CD4-positive, alpha-beta T cell treated with Interferon gamma for 1 hour (primary cell): ENCODE measurements around the gene ARF3.

Source experiments
- DNase-seq: peaks from one replicate; pipeline ENCODE4 v3.0.0-alpha.2; 2020

Gene ARF3

DNA sequence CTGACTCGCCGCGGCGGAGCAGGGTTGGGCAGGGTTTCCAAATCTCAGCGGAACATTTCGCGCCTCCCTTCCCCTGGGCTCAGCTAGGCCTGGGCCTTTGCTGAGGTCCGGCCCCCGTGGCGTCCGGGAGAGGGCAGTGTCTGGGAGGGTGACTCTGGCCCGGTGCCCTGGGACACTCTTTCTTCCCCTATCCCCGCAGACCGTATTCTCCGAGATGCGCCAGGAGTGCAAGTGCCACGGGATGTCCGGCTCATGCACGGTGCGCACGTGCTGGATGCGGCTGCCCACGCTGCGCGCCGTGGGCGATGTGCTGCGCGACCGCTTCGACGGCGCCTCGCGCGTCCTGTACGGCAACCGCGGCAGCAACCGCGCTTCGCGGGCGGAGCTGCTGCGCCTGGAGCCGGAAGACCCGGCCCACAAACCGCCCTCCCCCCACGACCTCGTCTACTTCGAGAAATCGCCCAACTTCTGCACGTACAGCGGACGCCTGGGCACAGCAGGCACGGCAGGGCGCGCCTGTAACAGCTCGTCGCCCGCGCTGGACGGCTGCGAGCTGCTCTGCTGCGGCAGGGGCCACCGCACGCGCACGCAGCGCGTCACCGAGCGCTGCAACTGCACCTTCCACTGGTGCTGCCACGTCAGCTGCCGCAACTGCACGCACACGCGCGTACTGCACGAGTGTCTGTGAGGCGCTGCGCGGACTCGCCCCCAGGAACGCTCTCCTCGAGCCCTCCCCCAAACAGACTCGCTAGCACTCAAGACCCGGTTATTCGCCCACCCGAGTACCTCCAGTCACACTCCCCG, 23.9 kb upstream of the ARF3 start:
- DNase-seq: peak; percentile 66

DNA sequence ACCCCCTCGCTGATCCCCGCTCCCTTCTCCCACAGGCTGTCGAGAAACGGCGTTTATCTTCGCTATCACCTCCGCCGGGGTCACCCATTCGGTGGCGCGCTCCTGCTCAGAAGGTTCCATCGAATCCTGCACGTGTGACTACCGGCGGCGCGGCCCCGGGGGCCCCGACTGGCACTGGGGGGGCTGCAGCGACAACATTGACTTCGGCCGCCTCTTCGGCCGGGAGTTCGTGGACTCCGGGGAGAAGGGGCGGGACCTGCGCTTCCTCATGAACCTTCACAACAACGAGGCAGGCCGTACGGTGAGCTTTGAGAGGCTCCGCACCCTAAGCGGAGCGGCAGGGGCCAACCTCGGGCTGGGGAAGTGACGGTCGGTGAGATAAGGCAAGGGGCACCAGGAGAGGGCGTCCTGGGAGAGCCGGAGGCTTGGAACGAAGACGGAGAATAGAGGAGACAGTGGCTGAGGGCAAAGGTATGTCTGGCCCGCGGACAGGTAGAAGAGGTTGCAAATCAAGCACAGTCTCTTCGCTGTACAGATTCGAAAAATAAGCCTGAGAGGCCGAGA, 23.2 kb upstream of the ARF3 start:
- DNase-seq: peak; percentile 22

- DNase-seq: peak; percentile 39
These were observed 22.5 kb upstream of the ARF3 start for GRCh38 chr12:48979602-48980388.

- no peak for DNase-seq
These were observed 21.7 kb upstream of the ARF3 start for GRCh38 chr12:48978741-48979601.

- DNase-seq: no peak
These were observed 21.0 kb upstream of the ARF3 start, which contains the start of gene WNT1 for GRCh38 chr12:48978291-48978740. WNT1 (plus strand) TSS chr12:48978322; CDS start chr12:48978651, 329 bp downstream.

- DNase-seq: peak; percentile 76
These were observed 20.3 kb upstream of the ARF3 start for GRCh38 chr12:48977290-48978281.

DNA sequence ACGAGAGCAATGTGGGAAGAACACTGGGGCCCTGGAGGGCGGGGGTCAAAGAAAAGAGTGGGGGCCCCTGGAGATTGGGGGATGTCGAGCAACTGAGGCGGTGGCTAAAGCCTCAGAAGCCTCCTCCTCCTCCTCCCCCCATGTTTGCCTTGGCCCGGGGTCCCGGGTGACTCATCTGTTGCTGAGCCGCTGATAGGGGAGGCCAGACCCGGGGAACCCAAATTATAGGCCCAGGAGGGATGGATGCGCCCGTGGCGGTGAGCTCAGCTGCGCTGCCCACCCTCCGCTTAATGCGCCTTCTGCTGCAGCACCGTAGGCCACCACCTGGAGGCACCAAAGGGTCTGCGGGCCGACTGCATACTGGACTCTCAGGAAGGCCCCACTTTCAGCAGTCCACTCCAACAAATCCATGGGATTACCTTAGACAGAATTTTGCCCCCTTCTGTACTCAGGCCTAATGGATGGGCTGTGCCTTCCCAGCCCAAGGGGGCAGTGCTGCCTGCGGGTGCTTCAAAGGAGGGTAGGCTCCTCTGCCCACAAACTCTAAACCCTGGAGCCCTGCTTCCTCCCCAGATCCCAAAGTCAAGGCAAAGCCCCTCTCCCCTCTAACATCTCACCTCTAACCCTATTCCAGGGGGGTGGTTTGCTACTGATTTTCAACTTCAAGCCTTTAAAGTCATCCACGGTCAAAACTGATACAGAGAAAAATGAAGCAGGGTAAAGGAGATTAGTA, 16.8 kb upstream of the ARF3 start:
- DNase-seq: no peak

DNA sequence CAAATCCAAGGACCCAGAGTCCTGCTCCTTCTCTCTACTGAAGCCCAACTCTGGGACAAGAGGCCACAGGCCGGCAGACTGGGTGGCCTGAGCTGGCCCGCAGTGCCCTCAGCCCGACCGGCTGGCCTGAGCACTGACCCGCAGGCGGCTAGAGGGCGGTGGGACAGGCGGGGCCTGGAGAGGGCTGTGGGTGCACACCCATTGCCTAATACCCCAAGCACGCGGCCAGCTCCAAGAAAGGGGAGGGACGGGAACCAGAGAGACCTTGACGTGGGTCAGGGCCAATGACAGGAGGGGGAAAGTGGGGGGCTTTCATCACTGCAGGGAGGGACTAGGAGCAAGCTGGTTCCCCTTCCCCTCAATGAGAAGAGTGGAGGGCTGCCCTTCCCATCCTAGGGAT, 16.2 kb upstream of the ARF3 start:
- no peak for DNase-seq

- no peak for DNase-seq
These were observed 15.7 kb upstream of the ARF3 start for GRCh38 chr12:48972952-48973483.

- no peak for DNase-seq
These were observed 15.1 kb upstream of the ARF3 start for GRCh38 chr12:48972213-48972951.

DNA sequence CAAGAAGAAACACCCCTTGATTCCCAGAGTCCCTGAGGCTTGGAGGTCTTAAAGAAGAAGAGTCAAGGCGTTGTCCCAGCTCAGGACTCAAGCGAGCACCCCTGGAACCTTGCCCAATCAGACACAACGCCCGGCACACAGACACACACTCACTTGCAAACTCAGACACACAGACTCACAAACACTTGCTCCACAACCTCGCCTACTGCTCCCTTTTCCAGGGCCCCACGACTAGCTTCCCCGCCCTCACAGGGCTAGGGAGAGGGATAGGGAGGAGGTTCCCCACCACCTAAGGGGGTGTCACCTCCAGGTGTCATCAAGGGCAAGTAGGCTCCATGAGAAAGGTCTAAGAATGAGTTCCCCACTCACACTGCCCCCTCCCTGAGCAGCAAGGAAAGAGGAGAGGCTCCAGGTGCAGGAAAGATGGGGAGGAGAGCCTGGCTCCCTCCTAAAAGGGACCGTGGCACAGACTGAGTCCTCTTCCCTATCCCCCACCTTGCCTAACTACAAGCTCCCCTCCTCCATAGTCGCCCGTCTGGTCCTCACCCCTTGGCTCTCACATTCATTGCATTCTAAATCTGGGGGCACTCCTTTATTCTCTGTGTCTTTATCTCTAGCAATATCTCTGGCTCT, 13.5 kb upstream of the ARF3 start:
- DNase-seq: no peak

DNA sequence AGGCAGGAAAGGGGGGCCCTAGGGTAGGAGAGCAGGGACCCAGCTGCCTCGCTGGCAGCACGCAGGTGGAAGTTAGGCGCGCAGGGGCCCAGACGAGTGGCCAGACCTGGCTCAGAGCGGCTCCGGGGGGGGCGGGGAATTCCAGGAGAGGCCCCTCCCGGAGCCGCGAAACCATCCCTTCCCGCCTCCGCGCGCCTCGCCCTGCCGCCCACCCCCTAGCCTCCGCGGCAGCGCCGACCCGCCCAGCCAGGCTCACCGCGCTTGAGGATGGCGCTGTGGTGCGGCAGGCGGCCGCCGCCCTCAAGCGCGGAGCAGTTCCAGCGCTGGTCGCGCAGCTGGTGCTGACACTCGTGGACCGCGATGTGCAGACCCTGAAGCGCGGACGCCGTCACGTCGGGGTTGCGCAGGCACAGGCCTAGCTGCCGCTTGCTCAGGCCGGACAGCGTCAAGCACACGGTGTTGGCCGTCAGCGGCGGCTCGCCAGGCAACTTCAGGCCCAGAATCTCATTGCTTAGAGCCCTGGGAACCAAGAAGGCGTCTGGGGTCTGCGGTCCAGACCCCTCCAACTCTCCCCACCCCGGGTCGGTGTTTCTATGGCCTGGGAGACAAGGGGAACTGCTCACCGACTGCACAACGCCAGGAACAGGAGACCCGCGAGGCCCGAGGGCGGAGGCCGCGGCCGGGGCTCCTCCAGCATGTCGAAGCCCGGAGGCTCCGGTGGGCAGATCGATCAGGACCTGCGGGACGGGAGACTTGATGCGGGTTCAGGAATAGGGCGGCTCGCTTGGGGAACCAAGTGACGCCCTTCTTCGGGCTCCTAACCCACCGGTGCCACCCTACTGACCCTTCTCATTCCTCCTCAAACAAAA, 12.8 kb upstream of the ARF3 start:
- peak; percentile 25 for DNase-seq

DNA sequence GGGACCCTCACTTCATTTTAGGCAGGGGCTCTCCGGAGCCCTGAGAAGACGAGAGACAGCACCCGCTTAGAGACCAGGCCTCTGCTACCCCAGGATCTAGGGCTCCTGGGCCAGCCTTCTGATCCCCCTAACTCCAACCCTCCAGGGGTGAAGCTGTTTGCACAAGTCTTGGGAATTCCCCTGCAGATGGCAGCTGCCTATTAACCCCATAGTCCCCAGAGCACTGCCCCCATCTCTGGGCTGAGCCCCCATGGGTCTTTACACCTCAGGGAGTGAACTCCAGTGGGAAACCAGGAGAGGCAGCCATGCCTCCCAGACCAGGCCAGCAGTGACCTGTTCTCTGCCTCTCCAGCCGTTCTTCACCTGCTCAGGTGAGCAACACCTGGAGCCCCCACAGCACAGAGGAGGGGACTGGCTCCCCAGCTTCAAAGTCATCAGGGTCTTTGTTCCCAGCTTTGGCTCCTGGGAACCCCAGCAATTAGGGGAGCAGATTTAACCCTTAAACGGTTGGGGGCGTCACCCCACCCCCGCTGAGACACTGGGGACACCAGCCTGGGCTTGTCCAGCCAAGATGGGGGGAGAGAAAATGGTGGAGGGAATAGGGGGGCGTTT, 12.0 kb upstream of the ARF3 start:
- DNase-seq: no peak

GRCh38 chr12:48968467-48968866, 11.2 kb upstream of the ARF3 start:
- no peak for DNase-seq

DNA sequence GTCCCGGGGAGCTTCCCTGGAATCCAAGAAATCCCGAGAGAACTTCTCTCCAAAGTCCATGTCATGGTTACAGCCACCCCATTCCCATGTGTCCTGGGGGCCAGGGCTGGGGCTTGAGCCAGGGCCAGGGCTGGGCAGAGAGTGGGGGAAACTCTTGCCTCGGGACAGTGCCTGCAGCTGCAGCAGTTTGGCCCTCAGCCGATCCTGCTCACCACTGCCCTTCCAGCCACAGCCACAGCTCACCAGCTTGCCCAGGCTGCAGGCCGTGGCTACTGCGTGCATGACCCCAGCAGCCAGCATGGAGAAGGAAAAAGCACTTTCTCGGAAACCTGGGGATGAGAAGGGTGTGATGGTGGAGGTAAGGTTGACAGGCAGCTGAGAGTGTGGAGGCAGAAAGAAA, 10.7 kb upstream of the ARF3 start:
- no peak for DNase-seq

DNA sequence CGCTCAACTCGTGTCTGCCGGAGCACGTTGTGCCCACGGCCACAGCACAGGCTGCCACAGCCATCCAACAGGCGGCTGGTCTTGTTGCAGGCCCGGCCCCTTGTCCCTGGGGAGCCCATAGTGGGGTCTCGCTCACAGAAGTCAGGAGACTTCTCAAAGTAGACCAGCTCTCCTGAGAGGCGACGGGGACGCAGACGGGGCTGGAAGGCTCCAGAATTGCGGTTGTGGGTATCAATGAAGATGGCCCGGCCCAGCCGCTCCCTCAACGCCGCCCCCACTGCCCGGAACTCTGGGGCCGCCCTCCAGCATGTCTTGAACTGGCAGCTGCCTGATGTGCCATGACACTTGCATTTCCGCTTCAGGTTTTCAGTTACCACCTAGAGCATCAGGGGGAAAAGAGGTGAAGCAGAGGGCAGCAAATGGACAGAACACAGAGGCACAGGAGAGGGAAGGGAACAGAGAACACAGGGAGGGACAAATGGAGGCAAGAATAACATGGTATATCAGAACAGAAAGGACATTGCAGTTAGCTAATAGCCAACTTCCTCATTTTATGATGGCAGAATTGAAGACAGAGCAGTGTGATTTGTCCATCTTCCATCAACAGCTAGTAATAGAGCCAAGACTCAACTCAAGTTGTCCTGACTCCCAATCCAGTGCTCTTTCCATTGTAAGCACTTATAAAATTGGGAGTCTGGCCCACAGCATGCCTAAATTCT, 9.0 kb upstream of the ARF3 start:
- no peak for DNase-seq

DNA sequence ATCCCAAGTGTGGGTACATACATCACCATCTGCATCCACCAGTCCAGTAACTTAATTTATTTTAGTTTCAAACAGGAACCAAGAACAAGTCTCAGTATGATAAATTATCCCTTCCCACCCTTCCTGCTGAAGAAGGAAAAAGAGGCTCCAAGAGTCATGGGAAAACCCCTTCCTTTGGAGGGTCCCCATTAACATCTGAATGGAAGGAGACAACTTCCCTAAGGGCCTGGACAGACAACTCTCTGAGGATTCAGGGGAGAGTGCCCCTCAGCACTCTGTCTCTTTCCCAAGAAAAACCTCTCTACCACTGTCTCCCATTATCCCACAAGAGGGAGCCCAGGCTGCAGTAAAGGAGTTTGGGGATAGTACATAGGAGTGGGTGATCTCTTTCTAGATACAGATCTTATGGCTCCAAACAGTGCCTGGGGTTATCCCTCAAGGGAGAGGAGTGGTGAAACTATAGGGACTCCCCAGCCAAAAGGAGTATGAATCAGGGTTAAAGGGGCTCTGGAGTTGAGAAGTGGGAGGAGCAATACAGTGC, 8.1 kb upstream of the ARF3 start:
- no peak for DNase-seq
